H1 (cell line): ENCODE results near the gene P4HB. TPM values are rescaled to one million over a fixed set of nuclear protein-coding genes. Genes with fewer than 3 reads are reported as not detected.

Source experiments
- ASH2L ChIP-seq: fragments of 200-600, 300-600 bp; sonication (generic); IDR thresholded peaks from one replicate; pipeline ENCODE4 v1.7.1; 2017; ENCODE audit warnings: low read length
- BACH1 ChIP-seq: IDR thresholded peaks from 2 replicates; pipeline ENCODE4 v1.6.1; 2012; ENCODE audit warnings: low read length, improper control_type of control experiment
- BCL11A ChIP-seq, 2 experiments: IDR thresholded peaks; one replicate each; pipeline ENCODE4 v1.6.1; 2011; ENCODE audit warnings: low read depth in 2 of 2, low read length in 2 of 2, mild to moderate bottlenecking in 2 of 2
- SIRT6 ChIP-seq: IDR thresholded peaks from one replicate; pipeline ENCODE4 v1.7.1; 2012; ENCODE audit warnings: low read length, inconsistent platforms
- SP1 ChIP-seq: IDR thresholded peaks from 2 replicates; pipeline ENCODE4 v1.6.1; 2011; ENCODE audit warnings: low read depth, low read length
- polyA plus RNA-seq, 7 experiments: library from polyadenylated mRNA; depleted of rRNA in 3 of 7; stranded (reverse) in 5 of 7; unstranded in 2 of 7; fragments of >200 nt in 5 of 7; fragments of 200-250 nt in 2 of 7; gene quantifications; 1 replicate in 5 of 7; 2 replicates in 1 of 7; 4 replicates in 1 of 7; pipeline versions ENCODE4 v1.2.1 to v1.2.3, GENCODE V29; 2011 to 2013; ENCODE audit warnings: missing spikeins in 2 of 7, mixed read lengths in 2 of 7
- total RNA-seq: library from RNA; stranded (reverse); fragmentation: NEBNext Ultra II Directional; extraction: Animal tissue kit (Norgen Biotek cat#: 25700); gene quantifications from 2 replicates; pipeline ENCODE4 v1.2.1, GENCODE V29; 2021
- TF ChIP-seq, protein P1 (sequence below): IDR thresholded peaks from 2 replicates; pipeline ENCODE4 v1.6.1; 2011; ENCODE audit warnings: low read depth, mild to moderate bottlenecking, low read length; ENCODE audit not compliant: insufficient read depth
- TF ChIP-seq, protein P2 (sequence below): IDR thresholded peaks from 2 replicates; pipeline ENCODE4 v1.6.1; 2012; ENCODE audit warnings: inconsistent platforms

Gene P4HB
- total and polyA plus RNA-seq, 2 of the 8 experiments (the other 6 are each of a cell fraction or from before 2014, with no cell fraction given): 41.4 to 379 TPM

DNA sequence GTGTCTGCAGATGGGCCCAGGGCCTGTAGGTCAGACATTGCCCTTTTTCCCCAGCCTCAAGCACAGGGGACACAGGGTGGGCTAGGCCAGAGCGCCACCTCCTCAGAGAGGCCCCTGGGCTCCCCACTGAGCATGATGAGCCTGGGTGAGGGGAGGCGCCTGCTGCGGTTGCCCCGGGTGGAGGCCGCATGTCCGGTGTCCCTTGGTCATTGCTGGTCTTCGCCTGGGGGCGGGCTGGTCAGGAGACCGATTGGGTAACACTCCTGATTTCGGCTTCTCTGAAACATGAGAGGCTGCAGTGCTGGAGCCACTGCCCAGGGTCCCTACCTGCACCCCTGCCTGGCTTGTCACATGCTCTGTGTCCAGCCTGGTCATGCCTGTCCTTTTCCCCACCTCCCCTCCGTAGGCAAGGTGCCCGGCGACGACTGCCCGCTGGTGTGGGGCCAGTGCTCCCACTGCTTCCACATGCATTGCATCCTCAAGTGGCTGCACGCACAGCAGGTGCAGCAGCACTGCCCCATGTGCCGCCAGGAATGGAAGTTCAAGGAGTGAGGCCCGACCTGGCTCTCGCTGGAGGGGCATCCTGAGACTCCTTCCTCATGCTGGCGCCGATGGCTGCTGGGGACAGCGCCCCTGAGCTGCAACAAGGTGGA, 39.3 kb upstream of the P4HB start (continued):
- TF ChIP-seq, protein P1, sequence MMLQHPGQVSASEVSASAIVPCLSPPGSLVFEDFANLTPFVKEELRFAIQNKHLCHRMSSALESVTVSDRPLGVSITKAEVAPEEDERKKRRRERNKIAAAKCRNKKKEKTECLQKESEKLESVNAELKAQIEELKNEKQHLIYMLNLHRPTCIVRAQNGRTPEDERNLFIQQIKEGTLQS: no peak
- TF ChIP-seq BCL11A (IDR thresholded peaks at IDR 0.05; ENCODE audit: low read depth in 2 of 2, low read length in 2 of 2) (no peak), SIRT6 (no peak), ASH2L (no peak), SP1 (no peak), BACH1 (no peak)
- TF ChIP-seq, protein P2, sequence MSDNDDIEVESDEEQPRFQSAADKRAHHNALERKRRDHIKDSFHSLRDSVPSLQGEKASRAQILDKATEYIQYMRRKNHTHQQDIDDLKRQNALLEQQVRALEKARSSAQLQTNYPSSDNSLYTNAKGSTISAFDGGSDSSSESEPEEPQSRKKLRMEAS: no peak
